Measurements from ENCODE around the gene CNTFR. TPM values are rescaled to one million over a fixed set of nuclear protein-coding genes. Genes with fewer than 3 reads are reported as not detected.

CNTFR gene
- total RNA-seq, 1 donor from 2014 or later: 2.7 TPM

DNA sequence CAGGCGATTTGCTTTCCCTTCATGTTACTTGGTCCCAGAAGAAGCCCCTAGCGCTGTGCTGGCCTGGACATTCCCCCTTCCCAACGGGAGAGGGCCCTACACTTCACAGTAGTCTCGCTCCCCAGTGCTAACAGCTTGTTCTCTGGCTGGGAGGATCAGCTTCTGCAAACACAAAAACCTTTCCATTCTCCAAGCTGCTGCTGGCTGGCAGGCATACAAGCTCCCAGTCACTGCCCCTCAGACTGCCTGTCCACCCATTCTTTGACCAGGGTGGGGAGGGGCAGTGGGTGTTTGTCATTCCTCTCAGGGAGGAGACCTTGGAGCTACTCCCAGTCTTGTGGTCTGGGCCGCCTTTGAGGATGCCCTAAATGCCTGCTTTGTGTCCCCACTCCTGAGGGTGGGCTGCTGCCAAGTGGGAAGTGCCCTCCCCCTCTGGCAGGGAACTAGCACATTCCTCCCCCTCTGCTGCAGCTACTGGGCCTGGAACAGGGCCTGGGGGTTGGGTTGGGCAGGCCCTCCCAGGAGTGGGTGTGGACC is 87.6 kb downstream of the CNTFR start:
- Mint-ChIP-seq H3K4me1 (ENCODE audit: low read depth) (no peaks in the 10 kb centered on the region), H3K36me3 (ENCODE audit: insufficient read depth) (no peaks in the 10 kb centered on the region), H3K4me3 (ENCODE audit: low read depth) (no peak overlapping the region), H3K27me3 (peaks cover 52% of the 10 kb centered on the region), H3K27ac (no peak overlapping the region), H3K9me3 (ENCODE audit: low read depth) (no peaks in the 10 kb centered on the region)
- TF ChIP-seq CTCF (IDR thresholded peaks at IDR 0.05; ENCODE audit: unreplicated experiment): peak; percentile 29
- DNase-seq (ENCODE audit: low spot score, unreplicated experiment): no peak

Other genes with a start within 250 kb of the CNTFR start
- 8.8 and 9.2 TPM in 2 replicates for gene MYORG, start 212.8 kb downstream of the CNTFR start, total RNA-seq
- 17.5 and 19.2 TPM in 2 replicates for gene FAM219A, start 131.2 kb downstream of the CNTFR start, total RNA-seq
- gene DNAI1, start 130.9 kb downstream of the CNTFR start, total RNA-seq: 1.2 and 3.5 TPM in 2 replicates
- 4.0 and 4.5 TPM in 2 replicates for gene ENHO, start 66.7 kb downstream of the CNTFR start, total RNA-seq
- gene RPP25L, start 22.4 kb upstream of the CNTFR start, total RNA-seq: 29.3 and 30.5 TPM in 2 replicates
- 101 and 102 TPM in 2 replicates for gene DCTN3, start 30.8 kb upstream of the CNTFR start, total RNA-seq
- gene ARID3C, start 39.3 kb upstream of the CNTFR start, total RNA-seq: 8.5 and 12.0 TPM in 2 replicates
- gene SIGMAR1, start 48.1 kb upstream of the CNTFR start, total RNA-seq: 62.1 and 64.6 TPM in 2 replicates
- 82.5 and 85.6 TPM in 2 replicates for gene GALT, start 57.0 kb upstream of the CNTFR start, total RNA-seq
- 27.5 and 27.8 TPM in 2 replicates for gene IL11RA, start 62.5 kb upstream of the CNTFR start, total RNA-seq
- 0.67 and 1.6 TPM in 2 replicates for gene CCL27, start 72.9 kb upstream of the CNTFR start, total RNA-seq
- 0.53 TPM in 1 of 2 replicates, not detected in the other for gene CCL19, start 101.6 kb upstream of the CNTFR start, total RNA-seq
- gene CCL21, start 120.4 kb upstream of the CNTFR start, total RNA-seq: not detected in 2 replicates